ENCODE data around the gene NTM.
A peak's percentile ranks its signal among the peaks of the same experiment; 100 is the strongest.
"Not testable (repeated sequence)": the region's sequence is repeated elsewhere in the genome, so short reads cannot be mapped to it uniquely, and the experiment has no call there.

The NTM gene

DNA sequence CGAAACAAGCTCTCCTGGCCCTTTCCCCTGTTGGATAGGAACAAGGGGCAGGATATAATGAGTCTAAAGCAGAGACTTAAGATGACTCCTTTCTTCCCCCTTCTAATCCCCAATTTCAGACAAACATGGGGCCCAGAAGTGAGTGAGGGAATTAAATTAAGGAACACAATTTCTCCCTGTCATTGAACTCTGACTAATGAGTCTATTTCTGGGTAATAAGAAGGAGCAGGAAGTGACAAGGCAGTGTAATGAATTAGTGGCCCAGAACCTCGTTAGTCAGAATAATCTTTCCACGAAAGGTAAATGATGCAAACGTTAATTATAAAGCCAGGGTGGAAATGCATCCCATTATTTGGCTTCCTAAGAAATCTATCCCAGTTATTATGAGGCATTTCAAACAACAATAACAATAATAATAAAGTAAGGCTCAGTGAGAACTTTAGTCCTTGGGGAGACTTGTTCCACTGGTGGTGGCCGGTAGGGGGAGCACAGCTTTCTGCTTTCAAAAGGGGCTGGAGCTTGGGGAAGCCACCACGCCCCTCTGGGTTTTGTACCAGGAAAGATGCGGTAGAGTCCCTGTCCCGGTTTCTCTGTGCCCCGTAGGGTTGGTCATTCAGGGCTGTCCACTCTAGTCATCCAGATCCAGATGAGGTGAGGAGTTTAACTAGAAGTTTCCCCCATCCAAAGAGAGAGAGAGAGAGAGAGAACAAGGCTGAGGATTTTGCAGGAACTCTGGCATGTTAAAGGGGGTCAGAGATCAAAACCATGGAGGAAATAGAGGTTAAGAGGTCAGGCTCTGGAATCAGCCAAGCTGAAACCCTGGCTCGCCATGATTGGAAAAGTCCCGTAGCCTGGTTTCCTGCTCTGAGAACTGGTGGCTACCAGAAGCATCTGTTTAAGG, 298.3 kb downstream of the NTM start:
- peak; percentile 68 for DNase-seq (ENCODE audit: low spot score)

DNA sequence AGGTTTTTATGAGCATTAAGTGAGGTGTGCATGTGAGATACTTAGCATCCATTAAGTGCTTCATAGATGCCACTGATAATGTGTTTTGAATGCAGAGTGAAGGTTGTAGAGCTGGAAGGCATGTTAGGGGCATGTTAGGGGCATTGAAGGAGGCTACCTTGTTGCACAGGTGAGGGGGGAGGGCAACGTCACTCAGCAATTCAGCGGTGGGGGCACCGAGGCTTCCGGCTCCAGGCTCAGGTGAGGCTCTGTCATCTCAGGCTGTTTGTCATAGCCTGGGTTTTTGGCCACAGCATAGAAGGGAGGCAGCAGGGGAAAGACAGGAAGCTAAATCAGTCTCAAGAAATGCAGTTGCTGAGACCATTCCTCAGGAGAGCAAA, 299.0 kb downstream of the NTM start:
- DNase-seq (ENCODE audit: low spot score) = no peak

DNA sequence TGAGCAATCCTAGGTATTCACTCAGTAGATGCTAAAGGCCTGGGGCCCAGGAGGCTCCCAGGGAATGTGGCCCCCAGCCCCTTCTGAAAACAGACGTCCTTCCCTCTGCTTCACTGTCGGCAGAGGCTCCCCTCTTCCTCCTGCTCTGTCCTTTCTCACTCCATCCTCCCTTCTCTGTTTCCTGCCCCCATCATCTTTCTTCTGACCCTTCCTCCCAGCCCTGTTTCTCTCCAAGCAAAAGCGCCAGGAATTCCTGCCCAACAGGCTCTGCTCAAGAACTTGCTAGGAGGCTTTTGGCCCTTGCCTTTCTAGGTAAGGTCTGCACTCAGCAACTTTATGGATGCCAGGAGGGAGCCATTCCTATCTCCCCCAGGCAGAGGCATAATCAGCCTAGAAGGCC, 300.5 kb downstream of the NTM start:
- no peak for DNase-seq (ENCODE audit: low spot score)

DNA sequence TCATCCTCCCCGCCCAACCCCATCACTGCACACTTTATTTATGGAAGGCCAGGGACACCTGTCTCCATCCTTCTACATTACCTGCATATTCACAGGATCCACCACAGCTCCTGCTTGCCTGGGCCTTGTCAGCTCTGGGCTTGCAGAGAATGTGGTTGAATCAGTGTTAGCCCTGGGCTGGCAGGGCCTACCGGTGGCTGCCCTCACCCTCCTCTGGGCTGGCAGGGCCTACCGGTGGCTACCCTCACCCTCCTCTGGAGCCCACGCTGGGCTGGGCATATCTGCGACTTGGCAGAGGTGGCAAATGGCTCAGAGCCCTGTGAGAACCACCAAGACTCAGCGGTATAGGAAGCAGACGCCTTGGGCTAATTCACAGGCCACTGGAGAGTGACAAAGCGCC, 300.9 kb downstream of the NTM start:
- no peak for DNase-seq (ENCODE audit: low spot score)

DNA sequence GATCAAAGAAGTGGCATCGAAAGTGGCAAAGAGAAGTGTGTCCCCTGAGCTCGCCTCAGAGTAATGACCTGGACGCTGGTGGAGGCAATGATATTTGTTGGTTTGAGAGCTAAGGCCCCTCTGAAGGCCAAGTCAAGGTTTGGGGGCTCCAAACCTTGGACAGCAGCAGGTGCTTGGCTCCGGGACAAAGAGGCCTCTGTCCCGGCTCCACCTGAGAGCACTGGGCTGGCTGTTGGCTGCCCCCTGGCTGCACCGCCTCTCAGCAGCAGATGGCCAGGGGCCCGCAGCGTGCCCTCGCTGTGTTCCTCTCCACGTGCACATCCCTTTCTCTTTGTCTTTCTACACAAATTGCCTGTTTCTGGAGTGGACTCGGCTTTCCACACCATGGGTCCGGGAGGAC, 301.3 kb downstream of the NTM start:
- DNase-seq (ENCODE audit: low spot score) = no peak

DNA sequence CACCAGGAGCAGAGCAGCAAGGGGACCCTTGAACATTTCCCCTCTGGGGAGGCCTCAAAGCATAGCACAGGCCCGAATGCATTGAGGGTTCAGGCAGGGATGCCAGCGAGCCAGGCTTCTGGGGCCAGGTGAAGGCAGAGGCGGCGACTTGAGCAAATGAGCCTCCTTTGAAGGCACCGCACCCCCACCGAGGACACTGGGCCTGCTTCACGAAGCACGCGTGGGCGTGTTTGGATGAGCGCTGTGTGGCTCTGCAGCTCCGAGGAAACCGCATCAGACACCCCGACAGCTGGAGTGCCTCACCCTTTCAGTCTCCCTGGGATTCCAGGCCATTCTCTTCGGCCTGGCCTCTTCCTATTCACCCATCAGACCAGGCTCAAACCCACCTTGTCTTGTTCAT, 301.8 kb downstream of the NTM start:
- DNase-seq (ENCODE audit: low spot score) = no peak

DNA sequence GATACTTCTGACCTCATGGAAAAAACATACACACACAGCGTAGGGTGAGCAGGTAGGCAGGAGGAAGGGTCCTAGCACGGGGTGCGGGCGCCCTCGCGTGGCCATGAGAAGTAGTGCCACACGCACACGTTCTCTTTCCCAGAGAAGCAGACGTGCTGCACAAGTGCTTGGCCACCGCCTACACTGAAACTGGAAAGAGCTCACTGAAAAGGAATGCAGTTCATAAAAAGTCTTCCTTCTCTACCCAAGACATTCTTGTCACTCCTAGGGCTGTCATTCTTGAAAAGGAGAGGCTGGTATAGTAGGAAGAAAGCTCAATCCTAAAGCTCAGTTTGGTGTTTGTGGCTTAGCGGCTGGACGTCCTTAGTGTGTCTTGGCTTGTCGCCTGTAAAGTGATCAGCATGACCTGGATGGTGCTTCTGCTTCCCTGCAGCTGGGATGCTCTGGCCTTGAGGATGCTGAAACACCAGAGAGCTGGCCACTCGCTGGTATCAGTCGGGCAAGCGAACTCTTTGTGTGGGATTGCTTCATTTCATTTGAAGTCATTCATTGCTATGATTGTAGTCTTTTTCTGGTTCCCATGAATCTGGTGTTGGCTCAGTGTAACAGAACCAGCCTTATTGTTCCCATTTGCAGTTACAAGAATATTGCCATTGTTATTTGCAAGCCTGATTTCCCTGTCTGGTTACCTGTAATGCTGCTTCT, 303.8 kb downstream of the NTM start:
- peak; percentile 82 for DNase-seq (ENCODE audit: low spot score)

DNA sequence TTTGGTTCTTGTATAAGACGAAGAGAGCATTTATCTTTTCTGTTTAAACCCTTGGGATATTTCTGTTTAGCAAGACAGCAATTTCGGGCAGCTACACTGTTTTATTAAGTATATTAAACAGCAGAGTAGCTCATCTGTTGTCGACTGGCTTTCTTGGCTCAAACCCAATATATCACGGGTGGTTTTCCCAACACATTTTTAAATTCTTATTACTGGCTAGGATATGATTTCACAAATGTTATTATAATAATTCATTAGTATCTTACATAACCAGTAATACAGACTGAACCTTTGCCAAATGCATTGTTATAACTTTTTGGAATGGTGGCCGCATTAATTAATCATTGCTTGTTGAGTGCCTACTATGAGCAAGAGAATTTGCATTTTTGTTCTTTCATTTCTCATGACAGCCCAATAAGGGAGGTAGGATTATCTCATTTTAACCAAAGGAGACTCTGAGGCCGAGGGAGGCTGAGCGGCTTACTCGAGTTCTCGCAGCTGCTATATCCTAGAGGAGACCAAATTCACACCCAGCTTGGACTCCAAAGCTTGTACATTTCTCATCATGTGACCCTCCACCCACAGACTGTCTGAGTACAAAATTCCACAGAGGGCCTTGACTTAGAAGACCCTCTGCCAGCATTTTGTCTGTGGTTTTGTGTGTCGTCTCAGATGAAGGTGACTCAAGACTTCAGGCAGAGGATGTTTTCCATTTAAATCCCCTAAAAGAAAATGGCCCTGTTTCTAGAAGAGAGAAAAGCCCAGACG, 304.9 kb downstream of the NTM start:
- DNase-seq (ENCODE audit: low spot score) = no peak

DNA sequence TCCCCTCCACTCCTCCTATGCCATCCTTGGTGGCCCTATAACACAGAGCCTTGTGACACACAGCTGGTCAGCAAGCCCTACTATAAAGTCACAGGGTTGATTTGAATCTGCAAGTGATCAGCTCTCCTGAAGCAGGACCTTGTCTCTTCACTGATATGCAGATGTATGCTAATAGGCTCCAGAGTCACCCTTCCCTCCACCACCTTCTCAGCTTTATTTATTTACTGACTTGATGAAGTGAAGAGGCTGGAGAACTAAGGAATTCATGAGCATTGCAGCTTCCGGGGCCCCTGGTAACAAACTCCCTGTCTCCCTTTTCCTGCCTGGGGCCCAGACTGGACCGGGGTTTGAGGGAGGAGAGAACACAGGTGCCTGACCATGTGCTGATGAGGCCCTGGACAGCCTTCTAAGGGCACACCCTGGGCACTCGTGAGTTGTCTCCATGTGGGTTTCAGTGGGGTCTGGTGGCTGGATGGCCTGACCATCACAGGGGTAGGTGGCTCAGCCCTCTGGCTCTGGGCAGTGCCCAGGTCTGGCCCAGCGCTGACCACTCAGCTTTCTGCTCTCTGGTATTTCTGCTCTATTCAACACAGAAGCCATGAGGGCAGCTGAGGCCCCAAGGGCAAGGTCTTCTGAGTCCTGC, 307.5 kb downstream of the NTM start:
- DNase-seq (ENCODE audit: low spot score) = no peak

DNA sequence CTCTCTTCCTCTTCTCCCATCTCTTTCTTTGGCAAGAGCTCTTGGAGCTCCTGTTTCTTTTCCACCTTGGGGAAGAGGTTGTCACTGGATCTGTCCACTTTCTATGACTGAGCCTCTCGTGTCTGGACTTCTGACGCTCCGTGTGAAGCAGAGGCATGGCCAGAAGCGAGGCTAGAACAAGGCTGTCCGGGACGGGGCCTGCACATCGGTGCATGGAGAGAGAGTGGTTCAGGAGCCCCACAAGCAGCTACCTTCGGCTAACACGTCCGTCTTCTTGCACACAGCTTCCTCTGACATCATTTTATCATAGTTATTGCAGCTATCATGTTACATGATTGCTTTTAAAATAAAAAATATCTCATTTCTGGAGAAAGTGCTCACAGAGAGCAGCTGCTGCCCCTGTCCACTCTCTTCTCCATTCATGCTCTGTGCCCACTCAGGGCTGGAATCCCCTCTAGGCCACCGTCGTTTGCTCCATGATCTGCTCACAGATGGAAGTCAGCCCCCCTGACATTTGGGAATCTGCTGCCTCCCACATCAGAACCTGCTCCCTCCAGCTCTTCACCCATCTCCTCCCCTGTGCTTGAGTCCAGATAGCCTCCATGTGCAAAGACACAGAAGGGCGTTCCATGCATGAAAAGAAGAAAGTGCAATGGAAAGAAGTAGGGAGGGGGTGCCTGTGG, 308.4 kb downstream of the NTM start:
- DNase-seq (ENCODE audit: low spot score) = no peak

DNA sequence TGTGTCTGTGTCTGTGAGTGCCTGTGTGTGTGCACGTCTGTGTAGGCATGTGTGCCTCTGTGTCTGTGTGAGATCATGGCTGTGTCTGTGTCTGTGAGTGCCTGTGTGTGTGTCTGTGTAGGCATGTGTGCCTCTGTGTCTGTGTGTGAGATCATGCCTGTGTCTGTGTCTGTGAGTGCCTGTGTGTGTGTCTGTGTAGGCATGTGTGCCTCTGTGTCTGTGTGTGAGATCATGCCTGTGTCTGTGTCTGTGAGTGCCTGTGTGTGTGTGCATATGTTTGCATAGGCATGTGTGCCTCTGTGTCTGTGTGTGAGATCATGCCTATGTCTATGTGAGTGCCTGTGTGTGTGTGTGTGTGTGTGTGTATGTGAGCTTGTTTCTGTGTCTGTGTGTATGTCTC, 310.0 kb downstream of the NTM start:
- not testable (repeated sequence) for DNase-seq (ENCODE audit: low spot score)

DNA sequence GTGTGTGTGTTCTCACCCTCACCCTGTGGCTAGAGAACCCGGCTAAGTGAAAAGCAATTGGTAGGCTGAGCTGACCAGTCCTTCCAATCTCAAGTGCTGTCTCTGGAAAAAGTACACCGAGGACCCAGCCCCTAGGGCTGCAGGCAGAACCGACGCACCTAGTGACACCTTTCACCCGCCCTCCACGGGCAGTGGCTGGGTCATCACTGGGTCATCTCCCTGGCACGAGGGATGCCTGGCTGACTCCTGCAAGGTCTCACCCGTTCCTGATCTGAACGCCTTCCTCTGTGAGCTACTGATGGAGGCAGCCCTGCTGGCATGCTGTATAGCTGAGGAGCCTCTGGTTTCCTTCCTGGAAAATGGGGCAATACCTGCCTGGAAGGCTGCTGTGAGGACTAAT, 311.5 kb downstream of the NTM start:
- no peak for DNase-seq (ENCODE audit: low spot score)

DNA sequence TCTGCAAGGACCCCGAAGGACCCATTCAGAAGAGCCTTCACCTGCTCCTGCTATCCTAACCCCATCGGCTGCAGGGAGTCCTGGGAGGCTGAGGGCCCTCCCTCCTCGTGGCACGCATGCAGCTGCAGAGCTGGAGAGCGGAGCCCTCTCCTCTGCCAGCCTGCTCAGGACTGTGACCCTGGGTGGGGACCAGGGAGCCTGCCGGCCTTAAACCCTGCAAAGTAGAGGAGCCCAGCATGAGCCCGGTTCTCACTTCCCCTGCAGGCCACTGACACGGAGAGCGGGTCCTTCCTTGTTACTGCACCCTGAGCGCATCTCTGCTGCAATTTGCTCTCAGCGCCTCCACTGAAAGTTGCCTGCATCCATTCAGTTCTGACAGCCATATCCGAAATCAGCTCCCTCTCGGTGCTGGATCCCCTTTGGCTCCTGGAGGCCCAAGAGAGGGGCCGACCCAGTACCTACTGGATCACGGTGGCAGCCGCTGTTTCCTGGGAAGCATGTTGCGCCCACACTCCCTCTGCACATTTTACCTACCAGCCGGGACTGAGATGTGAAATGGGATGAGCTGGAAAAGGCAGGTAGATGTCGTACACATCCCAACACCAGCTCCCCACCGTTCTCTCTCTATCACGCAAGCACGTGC, 312.1 kb downstream of the NTM start:
- no peak for DNase-seq (ENCODE audit: low spot score)

DNA sequence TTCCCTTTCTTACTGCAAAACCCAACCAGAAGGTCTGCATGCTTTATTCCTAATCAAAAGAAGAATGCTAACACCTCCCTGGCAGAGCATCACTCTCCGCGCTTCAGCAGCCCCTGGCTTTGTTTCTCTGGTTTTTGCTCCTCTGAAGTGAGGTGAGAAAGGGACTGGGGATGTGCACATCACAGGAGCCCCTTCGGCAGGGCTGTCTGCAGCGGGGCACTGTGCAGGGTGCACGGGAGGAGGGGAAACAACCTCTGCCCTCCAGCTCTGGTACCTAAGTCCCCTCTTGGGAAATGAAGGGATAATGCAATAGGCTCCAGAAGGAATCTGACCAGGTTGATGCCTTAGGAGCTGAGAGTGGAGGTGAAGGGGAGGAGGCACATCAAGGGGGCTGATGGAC, 312.7 kb downstream of the NTM start:
- no peak for DNase-seq (ENCODE audit: low spot score)

DNA sequence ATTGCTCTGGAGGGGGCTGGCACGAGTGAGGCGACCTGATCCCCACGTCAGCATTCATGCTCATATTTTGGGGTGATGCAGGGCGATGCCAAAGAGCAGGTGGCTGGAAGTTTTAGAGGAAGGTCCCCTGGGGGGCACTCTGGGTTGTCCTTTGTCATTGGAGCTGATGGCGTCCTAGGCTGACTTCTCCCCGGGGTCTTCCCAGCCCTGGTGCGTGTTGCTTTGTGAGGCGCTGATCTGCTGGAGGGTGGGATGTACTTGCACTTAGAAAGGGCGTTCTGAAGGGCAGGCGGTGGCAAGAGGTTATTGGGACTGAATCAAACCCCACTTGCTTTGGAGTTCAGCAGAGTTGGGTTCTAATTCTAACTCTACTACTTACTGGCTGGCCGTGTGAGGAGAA, 313.3 kb downstream of the NTM start:
- no peak for DNase-seq (ENCODE audit: low spot score)

DNA sequence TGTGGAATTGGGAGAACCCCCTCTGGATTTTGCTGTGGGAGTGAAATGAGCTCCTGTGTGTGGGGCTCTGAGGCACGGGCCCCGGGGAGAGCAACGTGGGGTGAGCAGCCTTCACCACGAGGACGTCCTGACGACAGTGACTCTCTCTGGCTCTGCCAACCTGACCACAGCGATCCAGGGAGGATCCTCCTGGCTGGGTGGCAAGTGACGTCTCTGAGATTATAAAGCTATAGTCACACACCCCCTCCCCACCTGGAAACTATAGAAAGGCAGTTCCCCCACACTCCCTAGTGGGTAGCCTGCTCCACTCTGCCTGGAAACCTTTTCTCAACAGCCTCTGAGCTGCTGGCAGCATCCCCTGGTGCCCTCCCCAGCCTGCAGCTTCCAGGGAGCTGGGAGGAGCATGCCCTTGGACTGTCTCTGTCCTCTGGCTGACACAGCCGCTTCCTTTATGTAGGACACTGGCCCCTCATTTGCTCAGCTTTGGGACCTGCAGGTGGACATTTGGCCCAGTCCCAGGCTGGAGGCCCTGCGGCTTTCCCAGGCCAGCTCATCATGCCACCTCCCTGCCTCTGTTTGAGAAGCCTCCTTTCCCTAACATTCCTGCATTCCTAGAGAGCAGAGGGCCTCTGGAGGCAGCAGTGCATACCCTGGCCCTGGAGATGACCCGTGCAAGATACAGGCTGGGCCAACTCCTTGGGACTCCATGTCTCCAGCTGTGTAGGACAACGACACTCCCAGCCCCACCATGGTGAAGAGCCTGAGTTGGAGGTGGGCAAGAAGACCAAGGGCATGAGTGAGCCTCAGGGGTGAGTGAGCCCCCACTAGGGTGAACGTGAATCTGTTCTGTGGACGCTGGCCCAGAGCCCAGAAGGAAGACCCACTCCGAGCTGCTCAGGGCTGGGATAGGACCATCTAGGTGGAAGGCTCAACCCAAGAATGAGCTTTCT, 314.0 kb downstream of the NTM start:
- DNase-seq (ENCODE audit: low spot score) = no peak

DNA sequence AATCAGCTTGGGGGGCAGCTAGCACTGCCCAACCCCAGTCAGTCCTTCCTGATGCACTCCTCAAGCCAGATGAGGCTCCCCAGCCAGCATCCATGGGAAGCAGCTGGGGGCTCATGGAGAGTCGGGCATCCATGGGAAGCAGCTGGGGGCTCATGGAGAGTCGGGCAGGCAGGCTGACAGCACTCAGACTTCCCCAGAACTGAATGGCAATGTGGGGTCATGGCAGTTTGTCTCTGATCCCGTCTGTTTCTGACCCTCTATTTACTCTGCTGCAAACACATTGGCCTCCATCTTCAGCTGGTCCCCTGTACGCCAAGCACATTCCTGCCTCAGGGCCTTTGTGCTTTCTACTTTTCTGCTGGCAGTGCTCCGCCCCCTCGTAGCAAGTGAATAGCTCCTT, 314.8 kb downstream of the NTM start:
- DNase-seq (ENCODE audit: low spot score) = no peak

DNA sequence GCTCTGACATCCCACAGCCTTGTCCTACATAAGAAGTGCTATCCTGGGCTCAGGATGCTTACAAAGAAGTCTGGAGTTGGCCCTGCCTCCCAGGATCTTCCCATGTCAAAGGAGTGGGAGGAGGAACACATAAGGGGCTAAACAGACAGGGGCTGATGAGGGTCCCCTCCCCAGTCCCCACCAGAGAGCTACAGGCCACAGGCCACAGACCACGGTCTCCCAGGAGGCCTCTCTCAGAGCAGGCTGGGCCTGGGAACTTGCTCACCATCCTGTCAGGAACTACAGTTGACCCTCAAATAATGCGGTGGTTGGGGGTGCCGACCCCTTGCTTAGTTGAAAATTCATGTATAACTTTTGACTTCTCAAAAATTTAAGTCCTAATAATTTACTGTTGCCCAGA, 315.5 kb downstream of the NTM start:
- DNase-seq (ENCODE audit: low spot score) = no peak

DNA sequence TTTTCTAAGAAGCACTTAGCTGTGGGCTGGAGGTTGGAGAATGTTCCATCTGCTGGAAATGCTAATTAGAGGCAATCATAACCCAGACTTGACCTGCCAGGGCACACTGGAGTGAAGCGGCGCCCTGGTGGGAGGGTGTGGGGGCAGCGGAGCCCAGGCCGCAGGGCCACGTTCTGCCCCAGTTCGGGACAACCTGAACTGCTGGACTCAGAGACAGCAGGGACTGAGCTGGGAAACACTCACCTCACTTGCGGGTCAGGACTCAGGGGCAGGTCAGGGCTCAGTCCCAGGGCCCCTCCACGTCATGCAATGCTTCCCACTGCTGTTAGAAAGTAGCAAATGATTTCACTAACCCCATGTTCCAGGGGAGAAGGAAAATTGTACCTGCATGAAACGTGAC, 316.4 kb downstream of the NTM start:
- no peak for DNase-seq (ENCODE audit: low spot score)

All from hepatic stellate cell (primary cell).